B cell (primary cell): ENCODE results near the gene PROP1. TPM values are rescaled to one million over a fixed set of nuclear protein-coding genes. Genes with fewer than 3 reads are reported as not detected.
"Not testable (repeated sequence)": the region's sequence is repeated elsewhere in the genome, so short reads cannot be mapped to it uniquely, and the experiment has no call there.

Experiments used
- ATAC-seq: fragments of 200-7000 bp; cut with Tn5 transposase; one replicate; pipeline ENCODE4 v1.10.0; 2021; ENCODE audit warnings: low read depth, mild to moderate bottlenecking, moderate number of reproducible peaks, moderate library complexity
- CTCF ChIA-PET: fragments of 350-600 bp; sonication (Branson Sonifier 250); formaldehyde crosslinking; loops from one replicate; lab custom pipeline; 2021; ENCODE audit warnings: antibody characterized with exemption, inconsistent platforms; lab: Charles Lee
- POLR2A ChIA-PET: fragments of 350-600 bp; sonication (Branson Sonifier 250); formaldehyde crosslinking; loops from one replicate; lab custom pipeline; 2021; ENCODE audit warnings: antibody characterized with exemption; lab: Charles Lee
- DNase-seq: peaks from one replicate; pipeline ENCODE4 v3.0.0; 2013
- H2AFZ ChIP-seq: 2 replicates; pipeline ENCODE4 v1.6.1; 2012; ENCODE audit warnings: mild to moderate bottlenecking, low read depth, low read length; ENCODE audit not compliant: insufficient read depth, poor library complexity, severe bottlenecking
- H3K27ac ChIP-seq, 2 donors: 1 replicate in 1 of 2; 2 replicates in 1 of 2; pipeline ENCODE4 v1.5.1; 2012 to 2013; ENCODE audit warnings: low read length in 2 of 2, mild to moderate bottlenecking in 2 of 2, moderate library complexity in 1 of 2
- H3K27me3 ChIP-seq, 4 experiments: fragments of 200-600 bp in 1 of 4; sonication (generic) in 1 of 4; replicated peaks in 1 of 4; 1 replicate in 2 of 4; 2 replicates in 2 of 4; pipeline versions ENCODE4 v1.6.1 to v1.7.0; 2013 to 2016; ENCODE audit warnings: low read length in 3 of 4, mild to moderate bottlenecking in 2 of 4, mixed read lengths in 1 of 4, moderate library complexity in 1 of 4; ENCODE audit not compliant: insufficient read depth in 4 of 4, control insufficient read depth in 3 of 4; ENCODE audit errors: control extremely low read depth in 1 of 4
- H3K36me3 ChIP-seq, 2 experiments: replicated peaks in 1 of 2; 1 replicate in 1 of 2; 2 replicates in 1 of 2; pipeline versions ENCODE4 v1.6.1 to v1.7.1; 2013; ENCODE audit warnings: low read length in 1 of 2; ENCODE audit not compliant: insufficient read depth in 2 of 2, control insufficient read depth in 1 of 2; ENCODE audit errors: control extremely low read depth in 1 of 2, extremely low read depth in 1 of 2
- H3K4me1 ChIP-seq, 2 donors: fragments of 200-600 bp in 1 of 2; sonication (generic) in 1 of 2; 1 replicate in 1 of 2; 2 replicates in 1 of 2; pipeline versions ENCODE4 v1.5.1 to v1.6.1; 2013 to 2017; ENCODE audit warnings: low read length in 2 of 2; ENCODE audit not compliant: control insufficient read depth in 2 of 2, insufficient read depth in 2 of 2
- H3K4me2 ChIP-seq: replicated peaks from 2 replicates; pipeline ENCODE3; 2012; ENCODE audit warnings: mild to moderate bottlenecking, low read depth, low read length; ENCODE audit not compliant: poor library complexity, severe bottlenecking
- H3K4me3 ChIP-seq, 5 experiments: fragments of 200-600 bp in 1 of 5; sonication (generic) in 1 of 5; 1 replicate in 3 of 5; 2 replicates in 2 of 5; pipeline versions ENCODE4 v1.5.1 to v1.7.0; 2011 to 2016; ENCODE audit warnings: low read length in 4 of 5, mild to moderate bottlenecking in 4 of 5, low read depth in 2 of 5, control low read depth in 1 of 5, moderate library complexity in 1 of 5; ENCODE audit not compliant: insufficient read depth in 1 of 5; ENCODE audit errors: control extremely low read depth in 1 of 5, extremely low read depth in 1 of 5
- H3K79me2 ChIP-seq: fragments of 200-600 bp; sonication (generic); one replicate; pipeline ENCODE4 v1.6.0; 2016; ENCODE audit warnings: low read length; ENCODE audit not compliant: control insufficient read depth, insufficient read depth
- H3K9ac ChIP-seq: fragments of 200-600 bp; sonication (generic); 2 replicates; pipeline ENCODE4 v1.6.1; 2017; ENCODE audit warnings: mild to moderate bottlenecking, low read length, moderate library complexity
- H3K9me3 ChIP-seq, 3 donors: one replicate each; pipeline versions ENCODE4 v1.6.1 to v1.7.1; 2013; ENCODE audit warnings: low read length in 2 of 3; ENCODE audit not compliant: control insufficient read depth in 2 of 3, insufficient read depth in 1 of 3; ENCODE audit errors: control extremely low read depth in 1 of 3
- H4K20me1 ChIP-seq: 2 replicates; pipeline ENCODE4 v1.6.0; 2012; ENCODE audit warnings: mild to moderate bottlenecking, low read length; ENCODE audit not compliant: insufficient read depth, control insufficient read depth, poor library complexity, severe bottlenecking
- H3K27ac Mint-ChIP-seq: one replicate; pipeline ENCODE4 v1.8.0; 2021; ENCODE audit warnings: mixed read lengths
- H3K27me3 Mint-ChIP-seq: one replicate; pipeline ENCODE4 v1.8.0; 2021; ENCODE audit warnings: mixed read lengths
- H3K4me1 Mint-ChIP-seq: one replicate; pipeline ENCODE4 v1.8.0; 2021; ENCODE audit warnings: mixed read lengths
- H3K4me3 Mint-ChIP-seq: one replicate; pipeline ENCODE4 v1.8.0; 2021; ENCODE audit warnings: mixed read lengths
- H3K9me3 Mint-ChIP-seq: one replicate; pipeline ENCODE4 v1.8.0; 2022; ENCODE audit warnings: mixed read lengths; ENCODE audit not compliant: insufficient read depth
- EZH2 ChIP-seq: IDR thresholded peaks from 2 replicates; pipeline ENCODE4 v1.6.1; 2012; ENCODE audit warnings: borderline replicate concordance, low read depth, mild to moderate bottlenecking, moderate library complexity, low read length; ENCODE audit not compliant: insufficient read depth, poor library complexity, severe bottlenecking
- WGBS: methylation state at CpG from one replicate; pipeline ENCODE4 v1.1.5; 2013; ENCODE audit warnings: missing lambda C conversion rate; ENCODE audit not compliant: insufficient coverage; 5-methylcytosine and 5-hydroxymethylcytosine counted together
- intact Hi-C: fragments of 100-400 bp; cut with micrococcal nuclease; formaldehyde crosslinking; loops from one replicate; pipeline ENCODE4 v1.10.0; 2022
- polyA plus RNA-seq: library from polyadenylated mRNA; depleted of rRNA; stranded (reverse); fragments of >200 nt; gene quantifications from 2 replicates; pipeline ENCODE4 v1.2.3, GENCODE V29; 2012
- total RNA-seq, 2 donors: library from RNA; stranded (reverse); fragments of 120-200 nt in 1 of 2; gene quantifications; 1 replicate in 1 of 2; 2 replicates in 1 of 2; pipeline versions ENCODE4 v1.2.3 to v1.2.4, GENCODE V29; 2013 to 2022
- TF ChIP-seq, protein P1 (sequence below): fragments of 200-600 bp; IDR thresholded peaks from one replicate; pipeline ENCODE4 v1.8.0; 2022; ENCODE audit warnings: antibody characterized with exemption, mild to moderate bottlenecking

PROP1 gene
- total and polyA plus RNA-seq, 2 donors (not counting 1 experiment from before 2014, with no cell fraction given): not detected

DNA sequence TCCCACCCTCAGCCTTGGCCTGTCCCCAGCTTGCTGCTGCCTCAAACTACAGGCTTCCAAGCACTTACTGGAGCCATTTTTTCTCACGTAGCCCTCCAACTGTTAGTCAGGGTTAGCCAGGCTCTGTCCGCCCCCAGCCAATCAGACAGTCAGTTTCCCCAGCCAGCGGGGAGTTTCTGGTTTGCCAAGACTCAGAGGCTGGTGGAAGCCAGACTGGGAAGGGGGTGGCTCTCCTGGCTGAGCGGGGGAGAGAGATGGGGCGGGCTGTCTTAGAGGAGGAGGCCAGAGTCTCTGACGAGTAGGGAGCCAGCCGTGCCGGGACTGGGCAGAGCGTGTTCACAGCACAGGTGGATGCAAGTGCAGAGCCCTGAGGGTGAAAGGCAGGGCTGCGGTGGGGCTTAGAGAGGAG is 15.3 kb downstream of the PROP1 start:
- H3K27me3 ChIP-seq: peaks cover 0 to 53% (median 27%) of the 10 kb centered on the region in 4 experiments
- no peak overlapping the region for H3K27ac ChIP-seq
- no peak overlapping the region for H3K4me3 ChIP-seq
- no peak for TF ChIP-seq EZH2
- TF ChIP-seq, protein P1, sequence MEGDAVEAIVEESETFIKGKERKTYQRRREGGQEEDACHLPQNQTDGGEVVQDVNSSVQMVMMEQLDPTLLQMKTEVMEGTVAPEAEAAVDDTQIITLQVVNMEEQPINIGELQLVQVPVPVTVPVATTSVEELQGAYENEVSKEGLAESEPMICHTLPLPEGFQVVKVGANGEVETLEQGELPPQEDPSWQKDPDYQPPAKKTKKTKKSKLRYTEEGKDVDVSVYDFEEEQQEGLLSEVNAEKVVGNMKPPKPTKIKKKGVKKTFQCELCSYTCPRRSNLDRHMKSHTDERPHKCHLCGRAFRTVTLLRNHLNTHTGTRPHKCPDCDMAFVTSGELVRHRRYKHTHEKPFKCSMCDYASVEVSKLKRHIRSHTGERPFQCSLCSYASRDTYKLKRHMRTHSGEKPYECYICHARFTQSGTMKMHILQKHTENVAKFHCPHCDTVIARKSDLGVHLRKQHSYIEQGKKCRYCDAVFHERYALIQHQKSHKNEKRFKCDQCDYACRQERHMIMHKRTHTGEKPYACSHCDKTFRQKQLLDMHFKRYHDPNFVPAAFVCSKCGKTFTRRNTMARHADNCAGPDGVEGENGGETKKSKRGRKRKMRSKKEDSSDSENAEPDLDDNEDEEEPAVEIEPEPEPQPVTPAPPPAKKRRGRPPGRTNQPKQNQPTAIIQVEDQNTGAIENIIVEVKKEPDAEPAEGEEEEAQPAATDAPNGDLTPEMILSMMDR: no peak
- intact Hi-C loops: loop anchor here (10.0 kb wide), 1 partner anchor 84 kb away; no protein-coding TSS in a partner anchor
- Mint-ChIP-seq H3K27me3 (peaks cover 44% of the 10 kb centered on the region), H3K27ac (no peak overlapping the region), H3K9me3 (no peaks in the 10 kb centered on the region), H3K4me1 (peaks cover 2% of the 10 kb centered on the region), H3K4me3 (no peak overlapping the region)
- H4K20me1 ChIP-seq: no peaks in the 10 kb centered on the region
- ChIA-PET CTCF (no interaction called here), POLR2A (no interaction called here)
- H3K36me3 ChIP-seq: no peaks in the 10 kb centered on the region
- no peak for DNase-seq
- no peaks in the 10 kb centered on the region for H3K79me2 ChIP-seq
- 71% methylated on average over 10 of the region's 10 CpGs for WGBS
- H3K4me2 ChIP-seq: no peak overlapping the region
- no peak overlapping the region for H2AFZ ChIP-seq
- H3K9me3 ChIP-seq: peaks cover 0 to 8% (median 0%) of the 10 kb centered on the region in 3 donors
- ATAC-seq: no peak
- H3K4me1 ChIP-seq: peaks cover 8 to 21% of the 10 kb centered on the region in 2 donors
- H3K9ac ChIP-seq: no peak overlapping the region

- H2AFZ ChIP-seq, H3K4me3 ChIP-seq, CTCF ChIA-PET, H3K36me3 ChIP-seq, H3K9me3 ChIP-seq, H3K4me1 Mint-ChIP-seq, ATAC-seq, intact Hi-C loops, H3K4me1 ChIP-seq, H3K27ac Mint-ChIP-seq, H4K20me1 ChIP-seq, H3K79me2 ChIP-seq, H3K9ac ChIP-seq, H3K4me2 ChIP-seq, POLR2A ChIA-PET, H3K4me3 Mint-ChIP-seq, DNase-seq, H3K9me3 Mint-ChIP-seq, H3K27ac ChIP-seq: not testable (repeated sequence)
- peaks cover 25% of the 10 kb centered on the region for H3K27me3 Mint-ChIP-seq
- WGBS: 80% methylated on average over 1 of the region's 8 CpGs
- H3K27me3 ChIP-seq: peaks cover 0 to 25% (median 8%) of the 10 kb centered on the region in 4 experiments
These were observed 18.4 kb downstream of the PROP1 start for GRCh38 chr5:177977600-177977999.
